Fibroblast of mammary gland (primary cell): ENCODE data around the gene SMIM24.

Experiments
- DNase-seq: peaks from one replicate; pipeline ENCODE4 v3.0.0-alpha.2; 2010; ENCODE audit warnings: low read depth
- H3K4me3 ChIP-seq: 2 replicates; pipeline ENCODE4 v1.5.1; 2011; ENCODE audit warnings: low read depth, mild to moderate bottlenecking, low read length, moderate library complexity; ENCODE audit not compliant: control insufficient read depth
- TF ChIP-seq, protein P1 (sequence below): conservative IDR thresholded peaks from 2 replicates; pipeline ENCODE4 v1.5.1; 2011; ENCODE audit warnings: low read depth, low read length, inconsistent platforms; ENCODE audit not compliant: control insufficient read depth, insufficient read depth

The SMIM24 gene

DNA sequence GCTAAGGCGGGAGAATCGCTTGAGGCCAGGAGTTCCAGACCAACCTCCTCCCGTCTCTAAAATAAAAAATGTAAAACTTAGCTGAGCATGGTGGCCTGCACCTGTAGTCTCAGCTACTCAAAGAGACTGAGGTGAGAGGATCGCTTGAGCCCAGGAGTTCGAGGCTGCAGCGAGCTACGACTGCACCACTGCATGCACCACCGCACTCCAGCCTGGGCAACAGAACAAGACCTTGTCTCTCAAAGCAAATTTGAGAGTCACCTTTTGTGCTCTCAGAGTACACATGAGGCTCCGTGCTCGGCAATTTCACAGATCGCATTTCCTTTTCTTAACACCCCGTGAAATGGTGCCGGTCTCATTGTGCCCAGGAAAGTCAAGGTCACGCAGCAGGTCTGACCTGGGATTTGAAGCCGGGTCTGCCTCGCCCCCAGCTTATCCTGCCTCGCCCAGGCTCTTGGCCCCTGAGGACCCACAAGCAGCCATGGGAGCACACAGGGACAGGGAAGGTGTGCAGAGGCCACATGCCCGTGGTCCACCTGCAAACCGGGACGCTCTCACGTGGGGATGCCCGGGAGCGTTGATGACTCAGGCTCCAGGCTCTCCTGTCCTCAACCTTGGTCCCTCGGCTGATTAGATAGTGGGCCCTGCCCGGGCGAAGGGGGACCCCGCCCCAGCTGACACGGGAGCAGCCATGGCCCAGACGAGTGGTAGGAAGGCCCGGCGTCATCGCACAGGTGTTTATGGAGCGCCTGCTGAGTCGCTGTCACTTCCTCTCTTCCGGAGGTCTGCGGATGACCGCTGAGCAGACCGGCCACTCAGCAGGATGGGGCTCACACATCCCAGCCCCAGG lies 1.1 kb upstream of the SMIM24 start:
- H3K4me3 ChIP-seq = no peak overlapping the region
- TF ChIP-seq, protein P1, sequence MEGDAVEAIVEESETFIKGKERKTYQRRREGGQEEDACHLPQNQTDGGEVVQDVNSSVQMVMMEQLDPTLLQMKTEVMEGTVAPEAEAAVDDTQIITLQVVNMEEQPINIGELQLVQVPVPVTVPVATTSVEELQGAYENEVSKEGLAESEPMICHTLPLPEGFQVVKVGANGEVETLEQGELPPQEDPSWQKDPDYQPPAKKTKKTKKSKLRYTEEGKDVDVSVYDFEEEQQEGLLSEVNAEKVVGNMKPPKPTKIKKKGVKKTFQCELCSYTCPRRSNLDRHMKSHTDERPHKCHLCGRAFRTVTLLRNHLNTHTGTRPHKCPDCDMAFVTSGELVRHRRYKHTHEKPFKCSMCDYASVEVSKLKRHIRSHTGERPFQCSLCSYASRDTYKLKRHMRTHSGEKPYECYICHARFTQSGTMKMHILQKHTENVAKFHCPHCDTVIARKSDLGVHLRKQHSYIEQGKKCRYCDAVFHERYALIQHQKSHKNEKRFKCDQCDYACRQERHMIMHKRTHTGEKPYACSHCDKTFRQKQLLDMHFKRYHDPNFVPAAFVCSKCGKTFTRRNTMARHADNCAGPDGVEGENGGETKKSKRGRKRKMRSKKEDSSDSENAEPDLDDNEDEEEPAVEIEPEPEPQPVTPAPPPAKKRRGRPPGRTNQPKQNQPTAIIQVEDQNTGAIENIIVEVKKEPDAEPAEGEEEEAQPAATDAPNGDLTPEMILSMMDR = no peak
- DNase-seq = no peak

DNA sequence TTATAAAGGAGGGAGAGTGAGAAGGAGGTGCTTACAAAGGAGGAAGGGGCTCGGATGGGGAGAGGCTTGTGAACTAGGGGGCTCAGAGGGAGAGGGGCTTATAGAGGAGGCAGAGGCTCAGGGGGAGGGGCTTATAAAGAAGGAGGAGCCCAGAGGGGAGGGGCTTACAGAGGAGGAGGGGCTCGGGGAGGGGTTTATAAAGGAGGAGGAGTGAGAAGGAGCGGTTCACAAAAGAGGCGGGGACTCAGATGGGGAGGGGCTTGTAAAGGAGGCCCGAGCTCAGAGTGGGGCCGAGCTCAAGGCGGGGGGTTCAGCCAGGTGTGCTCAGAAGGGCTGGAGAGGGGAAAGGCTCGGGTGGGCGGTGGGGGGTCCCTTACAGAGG lies 500 bp downstream of the SMIM24 start:
- DNase-seq = no peak
- H3K4me3 ChIP-seq = no peak overlapping the region
- TF ChIP-seq, protein P1 = no peak

DNA sequence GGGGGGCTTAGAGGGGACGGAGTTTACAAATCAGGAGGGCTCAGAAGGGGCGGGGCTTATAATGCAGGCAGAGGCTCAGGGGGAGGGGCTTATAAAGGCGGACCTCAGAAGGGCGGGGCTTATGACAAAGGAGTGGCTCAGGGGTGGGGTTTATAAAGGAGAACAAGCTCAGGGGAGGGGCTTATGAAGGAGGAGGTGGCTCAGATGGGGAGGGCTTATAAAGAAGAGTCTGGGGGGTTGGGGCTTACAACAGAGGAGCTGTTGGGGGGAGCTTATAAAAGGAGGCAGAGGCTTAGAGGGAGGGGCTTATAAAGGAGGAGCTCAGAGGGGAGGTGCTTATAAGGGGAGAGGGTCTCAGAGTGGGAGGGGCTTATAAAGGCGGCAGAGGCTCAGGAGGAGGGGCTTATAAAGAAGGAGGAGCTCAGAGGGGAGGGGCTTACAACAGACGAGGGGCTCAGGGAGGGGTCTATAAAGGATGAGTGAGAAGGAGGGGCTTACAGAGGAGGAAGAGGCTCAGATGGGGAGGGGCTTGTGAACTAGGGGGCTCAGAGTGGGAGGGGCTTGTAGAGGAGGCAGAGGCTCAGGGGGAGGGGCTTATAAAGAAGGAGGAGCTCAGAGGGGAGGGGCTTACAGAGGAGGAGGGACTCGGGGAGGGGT lies 1.0 kb downstream of the SMIM24 start:
- TF ChIP-seq, protein P1 = no peak
- DNase-seq = peak; percentile 27
- H3K4me3 ChIP-seq = no peak overlapping the region

DNA sequence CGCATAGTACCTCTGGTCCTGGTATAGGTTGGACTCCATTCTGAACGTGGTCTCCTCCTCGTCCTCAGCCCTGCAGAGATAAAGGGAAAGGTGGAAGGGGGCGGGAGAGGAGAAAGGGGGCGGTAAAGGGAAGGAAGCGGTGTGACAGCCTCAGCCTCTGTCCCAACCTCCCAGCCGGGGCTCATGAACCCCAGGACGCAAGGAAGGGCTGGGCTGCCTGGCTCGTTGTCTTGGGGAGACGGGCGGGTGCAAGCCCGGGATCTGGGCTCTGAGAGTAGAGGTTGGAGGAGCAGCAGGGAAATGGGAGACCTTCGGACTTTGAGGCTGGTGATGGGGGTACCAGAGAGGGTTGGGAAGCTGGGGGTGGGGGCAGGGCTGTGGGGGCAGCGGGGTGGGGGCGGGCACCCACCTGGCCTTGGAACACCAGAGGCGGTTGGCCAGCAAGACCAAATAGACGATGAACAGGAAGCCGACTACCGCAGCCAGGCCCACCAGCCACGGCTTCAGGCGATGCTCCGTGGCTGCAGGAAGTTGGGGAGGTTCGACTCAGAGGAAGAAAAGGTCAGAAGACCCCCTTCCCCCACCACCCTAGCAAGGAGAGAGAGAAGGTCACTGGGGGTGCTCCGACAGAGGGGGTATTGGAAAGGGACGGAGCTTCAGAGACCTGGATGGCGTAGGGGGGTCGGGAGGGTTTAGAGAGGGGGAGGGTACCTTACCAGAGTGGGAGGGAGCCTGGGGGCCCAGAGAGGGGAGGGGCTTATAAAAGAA lies 1.7 kb downstream of the SMIM24 start:
- no peak overlapping the region for H3K4me3 ChIP-seq
- no peak for DNase-seq
- TF ChIP-seq, protein P1 = no peak

DNA sequence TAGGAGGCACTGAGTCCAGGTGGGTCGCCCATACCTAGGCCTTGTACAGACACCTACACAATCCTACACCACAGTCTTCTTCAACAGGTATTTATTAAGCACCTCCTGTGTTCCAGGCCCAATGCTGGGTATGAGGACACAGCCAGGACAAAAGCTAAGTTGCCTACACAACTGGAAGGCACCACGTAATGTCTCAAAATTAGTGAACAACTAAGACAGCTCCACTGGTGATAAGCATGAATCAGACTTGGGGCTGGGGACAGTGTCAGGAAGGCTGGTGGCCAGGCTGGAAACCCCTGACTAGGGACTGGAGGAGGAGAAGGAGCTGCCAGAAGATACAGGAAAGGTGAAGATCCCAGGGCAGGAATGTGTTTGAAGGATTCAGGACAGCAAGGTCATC lies 2.4 kb downstream of the SMIM24 start:
- no peak overlapping the region for H3K4me3 ChIP-seq
- DNase-seq = no peak
- TF ChIP-seq, protein P1 = no peak

DNA sequence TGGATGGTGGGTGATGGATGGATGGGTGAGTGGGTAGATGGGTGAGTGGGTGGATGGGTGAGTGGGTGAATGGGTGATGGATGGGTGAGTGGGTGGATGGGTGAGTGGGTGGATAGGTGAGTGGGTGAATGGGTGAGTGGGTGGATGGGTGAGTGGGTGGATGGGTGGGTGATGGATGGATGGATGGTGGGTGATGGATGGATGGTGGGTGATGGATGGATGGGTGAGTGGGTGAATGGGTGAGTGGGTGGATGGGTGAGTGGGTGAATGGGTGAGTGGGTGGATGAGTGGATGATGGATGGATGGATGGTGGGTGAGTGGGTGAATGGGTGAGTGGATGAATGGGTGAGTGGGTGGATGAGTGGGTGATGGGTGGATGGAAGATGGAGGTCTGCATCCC lies 2.8 kb downstream of the SMIM24 start:
- no peak for DNase-seq
- no peak overlapping the region for H3K4me3 ChIP-seq
- TF ChIP-seq, protein P1 = no peak
